B cell (primary cell): ENCODE measurements around the gene TPH2. TPM values are rescaled to one million over a fixed set of nuclear protein-coding genes. Genes with fewer than 3 reads are reported as not detected.

Experiments used
- ATAC-seq: fragments of 200-7000 bp; cut with Tn5 transposase; one replicate; pipeline ENCODE4 v1.10.0; 2021; ENCODE audit warnings: low read depth, mild to moderate bottlenecking, moderate number of reproducible peaks, moderate library complexity
- CTCF ChIA-PET: fragments of 350-600 bp; sonication (Branson Sonifier 250); formaldehyde crosslinking; loops from one replicate; lab custom pipeline; 2021; ENCODE audit warnings: antibody characterized with exemption, inconsistent platforms; lab: Charles Lee
- POLR2A ChIA-PET: fragments of 350-600 bp; sonication (Branson Sonifier 250); formaldehyde crosslinking; loops from one replicate; lab custom pipeline; 2021; ENCODE audit warnings: antibody characterized with exemption; lab: Charles Lee
- DNase-seq: peaks from one replicate; pipeline ENCODE4 v3.0.0; 2013
- H2AFZ ChIP-seq: 2 replicates; pipeline ENCODE4 v1.6.1; 2012; ENCODE audit warnings: mild to moderate bottlenecking, low read depth, low read length; ENCODE audit not compliant: insufficient read depth, poor library complexity, severe bottlenecking
- H3K27ac ChIP-seq, 2 donors: 1 replicate in 1 of 2; 2 replicates in 1 of 2; pipeline ENCODE4 v1.5.1; 2012 to 2013; ENCODE audit warnings: low read length in 2 of 2, mild to moderate bottlenecking in 2 of 2, moderate library complexity in 1 of 2
- H3K27me3 ChIP-seq, 4 experiments: fragments of 200-600 bp in 1 of 4; sonication (generic) in 1 of 4; replicated peaks in 1 of 4; 1 replicate in 2 of 4; 2 replicates in 2 of 4; pipeline versions ENCODE4 v1.6.1 to v1.7.0; 2013 to 2016; ENCODE audit warnings: low read length in 3 of 4, mild to moderate bottlenecking in 2 of 4, mixed read lengths in 1 of 4, moderate library complexity in 1 of 4; ENCODE audit not compliant: insufficient read depth in 4 of 4, control insufficient read depth in 3 of 4; ENCODE audit errors: control extremely low read depth in 1 of 4
- H3K36me3 ChIP-seq, 2 experiments: replicated peaks in 1 of 2; 1 replicate in 1 of 2; 2 replicates in 1 of 2; pipeline versions ENCODE4 v1.6.1 to v1.7.1; 2013; ENCODE audit warnings: low read length in 1 of 2; ENCODE audit not compliant: insufficient read depth in 2 of 2, control insufficient read depth in 1 of 2; ENCODE audit errors: control extremely low read depth in 1 of 2, extremely low read depth in 1 of 2
- H3K4me1 ChIP-seq, 2 donors: fragments of 200-600 bp in 1 of 2; sonication (generic) in 1 of 2; 1 replicate in 1 of 2; 2 replicates in 1 of 2; pipeline versions ENCODE4 v1.5.1 to v1.6.1; 2013 to 2017; ENCODE audit warnings: low read length in 2 of 2; ENCODE audit not compliant: control insufficient read depth in 2 of 2, insufficient read depth in 2 of 2
- H3K4me2 ChIP-seq: replicated peaks from 2 replicates; pipeline ENCODE3; 2012; ENCODE audit warnings: mild to moderate bottlenecking, low read depth, low read length; ENCODE audit not compliant: poor library complexity, severe bottlenecking
- H3K4me3 ChIP-seq, 5 experiments: fragments of 200-600 bp in 1 of 5; sonication (generic) in 1 of 5; 1 replicate in 3 of 5; 2 replicates in 2 of 5; pipeline versions ENCODE4 v1.5.1 to v1.7.0; 2011 to 2016; ENCODE audit warnings: low read length in 4 of 5, mild to moderate bottlenecking in 4 of 5, low read depth in 2 of 5, control low read depth in 1 of 5, moderate library complexity in 1 of 5; ENCODE audit not compliant: insufficient read depth in 1 of 5; ENCODE audit errors: control extremely low read depth in 1 of 5, extremely low read depth in 1 of 5
- H3K79me2 ChIP-seq: fragments of 200-600 bp; sonication (generic); one replicate; pipeline ENCODE4 v1.6.0; 2016; ENCODE audit warnings: low read length; ENCODE audit not compliant: control insufficient read depth, insufficient read depth
- H3K9ac ChIP-seq: fragments of 200-600 bp; sonication (generic); 2 replicates; pipeline ENCODE4 v1.6.1; 2017; ENCODE audit warnings: mild to moderate bottlenecking, low read length, moderate library complexity
- H3K9me3 ChIP-seq, 3 donors: one replicate each; pipeline versions ENCODE4 v1.6.1 to v1.7.1; 2013; ENCODE audit warnings: low read length in 2 of 3; ENCODE audit not compliant: control insufficient read depth in 2 of 3, insufficient read depth in 1 of 3; ENCODE audit errors: control extremely low read depth in 1 of 3
- H4K20me1 ChIP-seq: 2 replicates; pipeline ENCODE4 v1.6.0; 2012; ENCODE audit warnings: mild to moderate bottlenecking, low read length; ENCODE audit not compliant: insufficient read depth, control insufficient read depth, poor library complexity, severe bottlenecking
- H3K27ac Mint-ChIP-seq: one replicate; pipeline ENCODE4 v1.8.0; 2021; ENCODE audit warnings: mixed read lengths
- H3K27me3 Mint-ChIP-seq: one replicate; pipeline ENCODE4 v1.8.0; 2021; ENCODE audit warnings: mixed read lengths
- H3K4me1 Mint-ChIP-seq: one replicate; pipeline ENCODE4 v1.8.0; 2021; ENCODE audit warnings: mixed read lengths
- H3K4me3 Mint-ChIP-seq: one replicate; pipeline ENCODE4 v1.8.0; 2021; ENCODE audit warnings: mixed read lengths
- H3K9me3 Mint-ChIP-seq: one replicate; pipeline ENCODE4 v1.8.0; 2022; ENCODE audit warnings: mixed read lengths; ENCODE audit not compliant: insufficient read depth
- CTCF ChIP-seq: fragments of 200-600 bp; IDR thresholded peaks from one replicate; pipeline ENCODE4 v1.8.0; 2022; ENCODE audit warnings: antibody characterized with exemption, mild to moderate bottlenecking
- EZH2 ChIP-seq: IDR thresholded peaks from 2 replicates; pipeline ENCODE4 v1.6.1; 2012; ENCODE audit warnings: borderline replicate concordance, low read depth, mild to moderate bottlenecking, moderate library complexity, low read length; ENCODE audit not compliant: insufficient read depth, poor library complexity, severe bottlenecking
- WGBS: methylation state at CpG from one replicate; pipeline ENCODE4 v1.1.5; 2013; ENCODE audit warnings: missing lambda C conversion rate; ENCODE audit not compliant: insufficient coverage; 5-methylcytosine and 5-hydroxymethylcytosine counted together
- intact Hi-C: fragments of 100-400 bp; cut with micrococcal nuclease; formaldehyde crosslinking; loops from one replicate; pipeline ENCODE4 v1.10.0; 2022
- polyA plus RNA-seq: library from polyadenylated mRNA; depleted of rRNA; stranded (reverse); fragments of >200 nt; gene quantifications from 2 replicates; pipeline ENCODE4 v1.2.3, GENCODE V29; 2012
- total RNA-seq, 2 donors: library from RNA; stranded (reverse); fragments of 120-200 nt in 1 of 2; gene quantifications; 1 replicate in 1 of 2; 2 replicates in 1 of 2; pipeline versions ENCODE4 v1.2.3 to v1.2.4, GENCODE V29; 2013 to 2022

Gene TPH2
- total and polyA plus RNA-seq, 2 donors (not counting 1 experiment from before 2014, with no cell fraction given) = not detected

DNA sequence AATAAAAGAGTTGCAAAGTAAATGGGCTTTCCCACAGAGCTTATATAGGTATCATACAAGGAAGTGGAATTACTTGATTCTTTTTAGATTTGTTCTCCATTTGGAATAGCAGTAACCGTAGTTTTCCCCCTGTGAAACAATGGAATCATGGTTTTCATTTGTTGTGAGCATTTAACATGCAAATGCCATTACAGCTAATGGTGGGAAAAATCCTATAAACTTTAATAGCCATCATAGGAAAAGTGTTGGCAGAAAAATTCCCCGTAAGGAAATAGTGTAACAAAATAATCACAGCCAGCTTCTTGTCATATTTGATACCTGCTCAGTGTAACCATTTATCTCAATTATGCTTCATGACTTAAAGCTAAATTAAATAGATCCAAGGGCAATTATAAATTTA, 95.3 kb downstream of the TPH2 start:
- Histone ChIP-seq H3K36me3 (no peaks in the 10 kb centered on the region), H4K20me1 (no peaks in the 10 kb centered on the region), H3K79me2 (no peaks in the 10 kb centered on the region), H3K4me1 (no peaks in the 10 kb centered on the region), H3K4me2 (no peak overlapping the region), H3K27me3 (peaks cover 0 to 3% (median 0%) of the 10 kb centered on the region in 4 experiments), H2AFZ (no peak overlapping the region), H3K9ac (no peak overlapping the region), H3K4me3 (no peak overlapping the region), H3K9me3 (no peaks in the 10 kb centered on the region), H3K27ac (no peak overlapping the region)
- no peaks in the 10 kb centered on the region for H3K4me1 Mint-ChIP-seq
- ATAC-seq = no peak
- intact Hi-C loops = no loop called here
- POLR2A ChIA-PET = no interaction called here
- CTCF ChIA-PET = no interaction called here
- H3K4me3 Mint-ChIP-seq = no peak overlapping the region
- no peak overlapping the region for H3K27ac Mint-ChIP-seq
- WGBS = no CpG with 5 or more reads among the region's 2 CpGs
- DNase-seq = no peak
- H3K9me3 Mint-ChIP-seq = no peaks in the 10 kb centered on the region
- TF ChIP-seq EZH2 (no peak), CTCF (no peak)
- H3K27me3 Mint-ChIP-seq = peaks cover 12% of the 10 kb centered on the region

DNA sequence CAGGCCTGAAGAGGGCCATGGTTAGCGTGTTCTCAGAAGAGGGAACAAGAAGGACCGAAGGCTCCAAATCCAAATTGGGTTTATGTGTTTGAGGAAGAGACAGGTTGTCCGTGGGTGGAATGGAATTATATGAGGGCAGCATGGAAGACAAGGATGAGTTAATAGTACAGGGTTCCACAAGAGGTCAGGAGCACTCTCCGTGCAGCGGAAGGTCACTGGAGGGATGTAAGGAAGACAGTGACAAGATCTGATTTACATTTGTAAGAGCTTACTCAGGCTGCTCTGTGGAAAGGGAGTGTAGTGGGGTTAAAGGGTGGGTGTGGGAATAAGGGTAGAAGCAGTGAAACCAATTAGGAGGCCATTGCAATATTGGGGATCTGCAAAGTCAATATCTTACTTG, 97.0 kb downstream of the TPH2 start:
- H3K27ac ChIP-seq = no peak overlapping the region
- H3K27ac Mint-ChIP-seq = no peak overlapping the region
- no peak overlapping the region for H3K4me2 ChIP-seq
- H3K27me3 Mint-ChIP-seq = peaks cover 9% of the 10 kb centered on the region
- H3K9me3 Mint-ChIP-seq = no peaks in the 10 kb centered on the region
- H4K20me1 ChIP-seq = no peaks in the 10 kb centered on the region
- no peak overlapping the region for H3K9ac ChIP-seq
- H3K4me1 Mint-ChIP-seq = no peaks in the 10 kb centered on the region
- H3K4me3 Mint-ChIP-seq = no peak overlapping the region
- H3K4me1 ChIP-seq = no peaks in the 10 kb centered on the region
- TF ChIP-seq CTCF = no peak
- TF ChIP-seq EZH2 = no peak
- H3K4me3 ChIP-seq = no peak overlapping the region
- 92% methylated on average over 5 of the region's 5 CpGs for WGBS
- H3K36me3 ChIP-seq = no peaks in the 10 kb centered on the region
- peaks cover 0 to 1% (median 0%) of the 10 kb centered on the region in 3 donors for H3K9me3 ChIP-seq
- H3K79me2 ChIP-seq = no peaks in the 10 kb centered on the region
- no peak overlapping the region for H2AFZ ChIP-seq
- CTCF ChIA-PET = no interaction called here
- peaks cover 0 to 3% (median 0%) of the 10 kb centered on the region in 4 experiments for H3K27me3 ChIP-seq
- DNase-seq (no peak), ATAC-seq (no peak)
- intact Hi-C loops = no loop called here
- POLR2A ChIA-PET = no interaction called here
